HUES64 (cell line): ENCODE results near the gene IL5.
"Not testable (repeated sequence)": the region's sequence is repeated elsewhere in the genome, so short reads cannot be mapped to it uniquely, and the experiment has no call there.

Experiments
- H3K27ac ChIP-seq: 2 replicates; pipeline ENCODE4 v1.7.0; 2013; ENCODE audit warnings: low read depth, low read length, inconsistent platforms
- H3K27me3 ChIP-seq: 2 replicates; pipeline ENCODE4 v1.6.1; 2013; ENCODE audit warnings: mild to moderate bottlenecking, low read length; ENCODE audit not compliant: insufficient read depth
- H3K36me3 ChIP-seq: 2 replicates; pipeline ENCODE4 v1.6.1; 2013; ENCODE audit warnings: mild to moderate bottlenecking, low read length; ENCODE audit not compliant: insufficient read depth
- H3K4me1 ChIP-seq: 2 replicates; pipeline ENCODE4 v1.6.1; 2013; ENCODE audit warnings: mild to moderate bottlenecking, low read length, moderate library complexity; ENCODE audit not compliant: insufficient read depth
- H3K4me3 ChIP-seq: 2 replicates; pipeline ENCODE4 v1.5.1; 2013; ENCODE audit warnings: mild to moderate bottlenecking, low read length, moderate library complexity
- H3K9ac ChIP-seq: 2 replicates; pipeline ENCODE4 v1.6.1; 2013; ENCODE audit warnings: mild to moderate bottlenecking, low read depth, low read length
- H3K9me3 ChIP-seq: 2 replicates; pipeline ENCODE4 v1.6.1; 2013; ENCODE audit warnings: low read depth, low read length; ENCODE audit not compliant: insufficient read depth
- WGBS: fragments of 150-250, 120-280 bp; methylation state at CpG from one replicate; pipeline ENCODE4 v1.1.7; 2013; ENCODE audit warnings: missing lambda C conversion rate; 5-methylcytosine and 5-hydroxymethylcytosine counted together

IL5 gene

DNA sequence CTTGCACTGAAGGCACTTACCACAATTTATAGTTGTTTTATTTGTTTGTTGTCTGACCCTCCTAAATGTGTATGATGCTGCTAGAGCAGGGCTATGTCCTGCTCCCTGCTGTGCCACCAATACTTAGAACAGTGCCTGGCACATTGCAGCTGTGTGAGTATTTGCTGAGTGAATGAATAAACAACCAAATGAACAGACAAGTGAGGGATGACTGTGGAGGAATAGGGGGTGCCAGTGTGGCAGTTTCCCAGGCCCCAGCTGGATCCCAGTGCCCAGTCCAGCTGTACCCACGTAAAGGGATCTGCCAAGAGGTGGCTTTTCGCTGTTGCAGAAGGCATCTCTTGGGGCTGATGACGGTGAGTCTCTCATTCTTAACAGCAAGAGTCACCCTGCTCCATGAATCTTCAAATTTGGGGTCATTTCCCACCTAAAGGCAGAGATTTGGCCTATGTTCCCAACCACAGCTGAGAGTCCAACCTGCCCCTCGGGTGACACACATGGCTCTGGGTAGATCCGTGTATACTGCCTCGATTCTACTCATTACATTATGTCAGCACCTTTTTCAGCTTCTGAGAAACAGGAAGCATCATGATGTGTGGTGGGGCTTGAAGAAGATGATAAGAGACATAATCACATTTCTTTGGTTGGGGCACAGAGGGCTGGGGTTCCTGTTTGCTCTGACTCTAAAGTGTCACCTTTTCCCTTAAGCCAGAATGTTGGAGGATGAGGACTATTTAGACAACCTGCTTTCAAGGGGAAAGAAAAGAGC lies 14.3 kb downstream of the IL5 start:
- H3K9me3 ChIP-seq, result no peaks in the 10 kb centered on the region
- H3K4me1 ChIP-seq, result no peaks in the 10 kb centered on the region
- no peak overlapping the region for H3K4me3 ChIP-seq
- WGBS, result 91% methylated on average over 6 of the region's 6 CpGs
- H3K9ac ChIP-seq, result no peak overlapping the region
- no peaks in the 10 kb centered on the region for H3K36me3 ChIP-seq
- H3K27me3 ChIP-seq, result no peaks in the 10 kb centered on the region; the same call in 1 of the 2 replicates
- no peak overlapping the region for H3K27ac ChIP-seq

DNA sequence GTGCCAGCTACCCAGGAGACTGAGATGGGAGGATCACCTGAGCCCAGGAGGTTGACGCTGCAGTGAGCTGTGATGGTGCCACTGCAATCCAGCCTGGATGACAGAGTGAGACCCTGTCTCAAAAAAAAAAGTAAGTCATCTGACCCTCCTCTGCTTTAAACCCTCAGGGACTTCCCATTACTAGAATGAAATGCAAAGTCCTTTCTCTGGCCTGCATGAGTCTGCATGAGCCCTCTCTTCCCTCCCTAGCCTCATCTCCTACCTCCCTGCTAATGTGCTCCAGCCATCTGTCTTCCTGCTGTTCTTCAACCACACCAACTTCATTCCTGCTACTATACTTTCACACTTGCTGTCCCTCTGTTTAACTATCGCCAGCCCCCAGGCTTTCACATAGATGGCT lies 15.3 kb downstream of the IL5 start:
- Histone ChIP-seq H3K27ac (no peak overlapping the region), H3K9ac (no peak overlapping the region), H3K4me3 (no peak overlapping the region), H3K4me1 (no peaks in the 10 kb centered on the region), H3K36me3 (no peaks in the 10 kb centered on the region), H3K27me3 (no peaks in the 10 kb centered on the region; the same call in 1 of the 2 replicates), H3K9me3 (no peaks in the 10 kb centered on the region)
- WGBS, result 88% methylated on average over 2 of the region's 2 CpGs

DNA sequence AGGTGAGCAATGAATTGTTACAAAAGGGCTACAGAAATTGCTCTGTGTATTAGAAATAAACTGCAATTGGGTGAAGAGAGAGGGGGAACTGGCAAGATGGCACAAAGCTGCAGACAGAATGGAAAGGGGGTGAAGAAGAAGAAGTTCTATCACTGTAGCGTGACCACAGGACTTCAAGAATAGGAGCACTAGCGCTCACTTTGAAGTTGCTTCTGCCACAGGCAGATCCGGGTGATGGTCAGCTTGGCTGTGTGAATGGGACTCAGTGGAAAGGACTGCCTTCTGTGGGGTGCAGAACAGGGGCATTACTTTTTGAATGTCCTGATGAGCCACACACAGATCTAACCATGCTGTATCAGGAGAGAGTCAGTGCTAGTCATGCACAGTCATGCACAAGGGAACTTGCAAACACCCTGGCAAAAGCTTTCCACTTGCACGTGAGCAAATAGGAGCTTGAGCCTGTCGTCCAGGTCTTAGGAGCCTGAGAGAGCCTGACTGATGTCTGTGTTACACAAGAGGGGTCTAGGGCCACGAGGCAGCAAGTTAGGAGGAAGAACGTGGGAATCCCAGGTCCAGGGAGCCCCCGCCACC lies 16.3 kb downstream of the IL5 start:
- Histone ChIP-seq H3K4me3 (no peak overlapping the region; the same call in 1 of the 2 replicates), H3K36me3 (no peaks in the 10 kb centered on the region), H3K9me3 (no peaks in the 10 kb centered on the region), H3K27ac (no peak overlapping the region), H3K27me3 (no peaks in the 10 kb centered on the region), H3K4me1 (no peaks in the 10 kb centered on the region), H3K9ac (no peak overlapping the region)
- 78% methylated on average over 8 of the region's 8 CpGs for WGBS

GRCh38 chr5:132526290-132526973 lies 16.9 kb downstream of the IL5 start:
- H3K27ac ChIP-seq, result no peak overlapping the region
- H3K9ac ChIP-seq, result no peak overlapping the region
- H3K27me3 ChIP-seq, result no peaks in the 10 kb centered on the region
- H3K4me1 ChIP-seq, result no peaks in the 10 kb centered on the region
- H3K4me3 ChIP-seq, result peak overlapping the region; percentile 34; the same call in 1 of the 2 replicates
- H3K9me3 ChIP-seq, result peaks cover under 1% of the 10 kb centered on the region; the same call in 1 of the 2 replicates
- 37% methylated on average over 11 of the region's 11 CpGs for WGBS
- H3K36me3 ChIP-seq, result no peaks in the 10 kb centered on the region

GRCh38 chr5:132525299-132525724 lies 18.0 kb downstream of the IL5 start:
- no peak overlapping the region for H3K27ac ChIP-seq
- no peaks in the 10 kb centered on the region for H3K36me3 ChIP-seq
- no peaks in the 10 kb centered on the region for H3K4me1 ChIP-seq
- no peak overlapping the region for H3K4me3 ChIP-seq
- H3K27me3 ChIP-seq, result no peaks in the 10 kb centered on the region
- H3K9me3 ChIP-seq, result peaks cover 3% of the 10 kb centered on the region; the same call in 1 of the 2 replicates
- no peak overlapping the region for H3K9ac ChIP-seq

- not testable (repeated sequence) for H3K27me3 ChIP-seq, H3K9me3 ChIP-seq, H3K4me3 ChIP-seq, H3K27ac ChIP-seq, H3K36me3 ChIP-seq, H3K4me1 ChIP-seq, H3K9ac ChIP-seq
- 89% methylated on average over 5 of the region's 5 CpGs for WGBS
Observed at GRCh38 chr5:132524877-132525276, 18.4 kb downstream of the IL5 start.

- H3K4me1 ChIP-seq, H3K4me3 ChIP-seq, H3K27ac ChIP-seq, H3K27me3 ChIP-seq, H3K9me3 ChIP-seq, H3K36me3 ChIP-seq, H3K9ac ChIP-seq: not testable (repeated sequence)
- 94% methylated on average over 1 of the region's 1 CpG for WGBS
Observed at GRCh38 chr5:132522067-132522466, 21.3 kb downstream of the IL5 start.

DNA sequence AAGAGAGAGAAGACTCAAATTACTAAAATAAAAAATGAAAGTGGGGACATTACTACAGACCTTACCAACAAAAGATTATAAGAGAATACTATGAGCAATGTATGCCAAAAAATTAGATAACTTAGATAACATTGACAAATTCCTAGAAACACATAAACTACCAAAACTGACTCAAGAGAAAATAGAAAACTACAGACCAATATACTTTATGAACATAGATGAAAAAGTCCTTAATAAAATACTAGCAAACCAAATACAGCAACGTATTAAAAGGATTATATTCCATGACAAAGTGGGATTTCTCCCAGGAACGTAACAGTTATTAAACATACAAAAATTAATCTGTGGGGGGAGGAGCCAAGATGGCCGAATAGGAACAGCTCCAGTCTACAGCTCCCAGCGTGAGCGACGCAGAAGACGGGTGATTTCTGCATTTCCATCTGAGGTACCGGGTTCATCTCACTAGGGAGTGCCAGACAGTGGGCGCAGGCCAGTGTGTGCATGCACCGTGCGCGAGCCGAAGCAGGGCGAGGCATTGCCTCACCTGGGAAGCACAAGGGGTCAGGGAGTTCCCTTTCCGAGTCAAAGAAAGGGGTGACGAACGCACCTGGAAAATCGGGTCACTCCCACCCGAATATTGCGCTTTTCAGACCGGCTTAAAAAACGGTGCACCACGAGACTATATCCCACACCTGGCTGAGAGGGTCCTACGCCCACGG lies 29.5 kb downstream of the IL5 start:
- H3K27ac ChIP-seq, result not testable (repeated sequence)

GRCh38 chr5:132510076-132510475 lies 33.2 kb downstream of the IL5 start:
- Histone ChIP-seq H3K4me3 (no peak overlapping the region), H3K36me3 (no peaks in the 10 kb centered on the region), H3K4me1 (no peaks in the 10 kb centered on the region), H3K27me3 (no peaks in the 10 kb centered on the region), H3K9ac (no peak overlapping the region), H3K9me3 (peaks cover 17% of the 10 kb centered on the region), H3K27ac (no peak overlapping the region)

More for the DNA sequence above, 29.5 kb downstream of the IL5 start:
- H3K27me3 ChIP-seq, H3K36me3 ChIP-seq, H3K9ac ChIP-seq, H3K4me1 ChIP-seq: not testable (repeated sequence)
- peaks cover 17% of the 10 kb centered on the region for H3K9me3 ChIP-seq
- 55% methylated on average over 17 of the region's 25 CpGs for WGBS
- peak overlapping the region; percentile 36 for H3K4me3 ChIP-seq

DNA sequence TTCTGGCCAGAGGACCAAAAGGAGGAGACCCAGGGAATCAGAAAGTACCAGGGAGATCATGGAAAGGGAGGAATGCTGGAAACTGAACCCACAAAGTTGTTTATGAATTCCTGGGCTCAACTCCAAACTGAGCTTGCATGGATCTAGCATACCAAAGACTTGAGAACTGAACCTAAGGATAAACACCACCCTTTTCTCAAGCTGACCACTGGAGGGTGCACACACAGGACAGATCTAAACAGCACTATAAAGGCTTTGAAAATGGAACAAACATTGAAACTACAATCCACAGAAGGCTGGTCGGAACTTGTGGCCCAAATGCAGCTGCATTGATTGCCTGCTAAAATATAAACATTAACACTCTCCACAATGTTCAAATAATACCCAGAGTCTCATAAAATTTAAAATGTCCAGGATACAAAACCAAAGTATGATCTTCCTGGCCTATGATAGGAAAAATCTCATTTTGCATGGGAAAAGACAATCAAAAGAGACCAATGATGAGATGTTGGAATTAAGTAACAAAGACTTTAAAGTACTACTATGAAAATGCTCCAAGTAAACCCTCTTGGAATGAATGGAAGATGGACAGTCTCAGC lies 37.1 kb downstream of the IL5 start:
- H3K36me3 ChIP-seq, result no peaks in the 10 kb centered on the region
- H3K9ac ChIP-seq, result no peak overlapping the region
- no peaks in the 10 kb centered on the region for H3K27me3 ChIP-seq
- no peaks in the 10 kb centered on the region for H3K4me1 ChIP-seq
- WGBS, result 80% methylated on average over 1 of the region's 1 CpG
- H3K27ac ChIP-seq, result no peak overlapping the region
- H3K9me3 ChIP-seq, result no peaks in the 10 kb centered on the region
- no peak overlapping the region for H3K4me3 ChIP-seq
